Activated CD4-positive, alpha-beta T cell treated with anti-CD3 and anti-CD28 coated beads for 1 hour (primary cell): Measurements from ENCODE around the gene ZNF804B.

Experiments
- DNase-seq: peaks from one replicate; pipeline ENCODE4 v3.0.0-alpha.2; 2020

ZNF804B gene

DNA sequence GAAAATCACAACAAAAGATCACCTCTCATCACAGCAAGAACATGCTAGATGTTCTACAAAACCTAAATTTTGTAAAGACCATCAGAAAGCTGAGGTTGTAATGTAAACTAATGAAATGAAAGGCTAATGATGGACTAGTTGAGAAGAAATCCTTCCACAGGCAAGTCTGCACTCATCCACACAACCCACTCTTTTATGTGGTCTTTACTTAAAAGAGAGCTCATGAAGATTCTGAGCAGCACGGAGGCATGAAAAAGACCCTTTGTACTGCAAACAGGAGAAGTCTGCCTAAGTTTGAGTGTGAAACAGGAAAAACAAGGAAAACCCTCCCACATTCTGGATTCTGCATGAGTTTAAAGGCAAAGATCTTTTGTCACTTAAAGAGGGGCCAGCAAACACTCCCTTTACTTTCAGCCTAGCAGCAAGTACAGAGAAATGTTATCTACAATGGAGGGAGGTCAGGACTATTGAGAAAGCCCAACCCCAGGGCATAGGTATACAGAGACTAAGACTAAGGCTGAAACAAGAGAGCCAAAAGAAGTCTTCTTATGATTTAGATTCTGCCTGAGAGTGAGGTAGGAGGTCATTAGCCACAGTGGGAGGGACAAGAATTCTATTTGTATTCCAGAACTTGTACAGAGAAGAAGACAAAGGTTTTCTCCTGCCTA, 557.2 kb downstream of the ZNF804B start:
- no peak for DNase-seq

DNA sequence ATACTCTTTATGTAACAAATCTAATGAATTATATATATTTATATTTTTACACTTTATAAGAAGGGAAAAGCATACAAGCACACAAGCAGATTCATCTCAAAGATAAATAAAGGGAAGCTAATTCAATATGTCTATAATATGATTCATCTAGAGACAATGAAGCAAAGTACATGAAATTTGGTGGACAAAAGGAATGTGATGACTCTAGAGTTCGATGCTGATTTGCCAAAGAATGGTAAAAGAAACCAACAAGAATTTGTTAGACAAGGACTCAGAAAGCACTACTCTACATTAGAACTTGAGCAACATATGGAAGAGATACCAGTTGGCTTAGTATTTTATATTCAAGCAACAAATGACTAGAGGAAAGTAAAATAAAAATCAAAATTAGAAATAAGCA, 572.5 kb downstream of the ZNF804B start:
- no peak for DNase-seq

DNA sequence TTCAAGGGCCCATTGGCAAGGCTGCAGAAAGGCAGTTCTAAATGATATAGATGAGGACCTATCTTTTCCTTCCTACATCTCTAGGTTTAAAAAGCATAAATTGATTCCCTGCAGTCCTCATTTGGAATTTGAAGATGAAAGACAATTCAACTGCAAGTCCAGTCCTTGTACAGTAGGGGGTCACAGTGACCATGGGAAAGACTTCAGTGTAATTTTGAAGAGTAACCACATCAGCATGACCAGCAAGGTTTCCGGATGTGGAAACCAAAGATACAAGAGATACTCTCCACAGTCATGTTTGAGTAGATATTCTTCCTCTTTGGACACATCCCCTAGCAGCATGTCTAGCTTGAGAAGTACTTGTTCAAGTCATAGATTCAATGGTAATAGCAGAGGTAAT, 575.3 kb downstream of the ZNF804B start:
- no peak for DNase-seq

DNA sequence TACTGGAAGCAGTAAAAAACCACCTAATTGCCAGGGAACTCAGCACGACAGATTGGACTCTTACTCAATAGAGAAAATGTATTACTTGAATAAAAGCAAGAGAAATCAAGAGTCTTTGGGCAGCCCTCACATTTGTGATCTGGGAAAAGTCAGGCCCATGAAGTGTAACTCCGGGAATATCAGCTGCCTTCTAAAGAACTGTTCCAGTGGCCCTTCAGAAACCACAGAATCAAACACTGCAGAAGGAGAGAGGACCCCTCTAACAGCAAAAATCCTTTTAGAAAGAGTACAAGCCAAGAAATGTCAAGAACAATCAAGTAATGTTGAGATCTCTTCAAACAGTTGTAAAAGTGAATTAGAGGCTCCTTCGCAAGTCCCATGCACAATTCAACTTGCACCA, 576.0 kb downstream of the ZNF804B start:
- no peak for DNase-seq

DNA sequence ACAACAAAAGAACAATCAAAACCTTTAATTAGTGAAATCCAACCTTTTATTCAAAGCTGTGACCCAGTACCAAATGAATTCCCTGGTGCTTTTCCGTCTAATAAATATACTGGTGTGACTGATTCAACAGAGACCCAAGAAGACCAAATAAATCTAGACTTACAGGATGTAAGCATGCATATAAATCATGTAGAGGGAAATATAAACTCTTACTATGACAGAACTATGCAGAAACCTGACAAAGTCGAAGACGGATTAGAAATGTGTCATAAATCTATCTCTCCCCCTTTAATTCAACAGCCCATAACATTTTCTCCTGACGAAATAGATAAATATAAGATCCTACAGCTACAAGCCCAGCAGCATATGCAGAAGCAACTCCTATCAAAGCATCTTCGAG, 576.6 kb downstream of the ZNF804B start:
- DNase-seq = no peak

DNA sequence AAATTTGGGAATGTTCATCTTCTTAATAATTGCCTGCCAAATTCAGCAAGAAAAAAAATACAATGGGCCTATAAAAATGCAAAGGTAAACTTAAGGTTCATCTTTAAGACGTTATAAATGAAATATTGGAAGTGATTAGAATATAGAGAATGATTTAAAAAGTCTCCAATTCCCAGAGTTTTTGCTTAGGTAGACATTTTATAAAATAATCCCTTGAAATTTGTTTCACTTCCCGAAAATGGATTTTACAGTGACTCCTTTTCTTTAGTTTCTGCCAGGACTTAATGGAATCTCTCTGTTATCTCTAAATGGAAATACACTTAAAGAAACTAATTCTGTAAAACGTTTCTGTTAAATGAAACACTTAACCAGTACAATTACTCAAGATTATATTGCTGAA, 580.2 kb downstream of the ZNF804B start:
- DNase-seq = no peak

DNA sequence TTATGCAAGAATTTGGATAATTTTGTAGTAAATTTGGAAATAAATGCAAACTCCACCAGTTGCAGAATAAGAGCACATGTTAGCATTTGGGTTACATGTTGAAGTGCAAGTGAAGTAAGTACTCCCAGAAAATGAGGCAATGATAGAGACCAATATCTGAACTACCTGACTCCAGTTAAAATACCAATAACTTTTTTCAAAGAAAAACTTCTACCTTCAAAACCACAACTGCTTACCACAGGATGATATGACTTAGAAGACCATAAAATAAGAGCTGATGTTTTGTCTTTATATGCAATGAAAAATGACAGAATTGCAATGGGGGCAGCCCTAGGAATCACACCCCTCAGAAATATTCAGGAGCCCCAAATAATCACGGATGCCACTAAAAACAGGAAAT, 597.6 kb downstream of the ZNF804B start:
- DNase-seq = no peak

DNA sequence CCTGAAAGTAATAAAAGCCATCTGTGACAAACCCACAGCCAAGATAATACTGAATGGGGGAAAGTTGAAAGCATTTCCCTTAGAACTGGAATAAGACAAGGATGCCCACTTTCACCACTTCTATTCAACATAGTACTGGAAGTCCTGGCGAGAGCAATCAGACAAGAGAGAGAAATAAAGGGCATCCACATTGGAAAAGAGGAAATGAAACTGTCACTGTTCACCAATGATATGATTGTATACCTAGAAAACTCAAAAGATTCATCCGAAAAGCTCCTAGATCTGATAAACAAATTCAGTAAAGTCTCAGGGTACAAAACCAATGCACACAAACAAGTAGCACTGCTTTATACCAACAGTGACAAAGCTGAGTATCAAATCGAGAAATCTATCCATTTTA, 617.7 kb downstream of the ZNF804B start:
- no peak for DNase-seq

DNA sequence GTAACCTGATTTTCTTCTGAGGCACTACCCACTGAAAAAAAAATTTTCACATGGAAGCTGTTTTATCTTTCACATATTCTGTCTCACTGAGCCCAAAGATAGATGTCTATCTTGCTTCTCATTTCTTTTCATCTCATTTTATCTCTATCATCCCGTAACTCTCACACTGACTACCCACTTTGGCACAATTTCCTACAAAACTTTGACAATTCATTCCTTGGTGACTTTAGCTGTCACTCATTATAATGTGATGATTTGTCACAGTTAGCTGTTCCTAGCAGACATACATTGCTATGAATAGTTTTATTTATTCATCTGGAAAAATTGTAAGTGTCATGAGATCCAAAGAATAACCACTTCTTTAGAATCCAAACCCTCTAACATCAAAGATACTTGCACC, 625.9 kb downstream of the ZNF804B start:
- no peak for DNase-seq
